SH-SY5Y (cell line): ENCODE measurements around the gene EVI2A.

Experiments used
- GATA2 ChIP-seq: IDR thresholded peaks from 2 replicates; pipeline ENCODE4 v1.6.1; 2011; ENCODE audit warnings: mild to moderate bottlenecking, low read depth, low read length
- GATA3 ChIP-seq: IDR thresholded peaks from 2 replicates; pipeline ENCODE4 v1.6.1; 2011; ENCODE audit warnings: low read depth, mild to moderate bottlenecking, low read length, moderate library complexity

- TF ChIP-seq GATA3 (no peak), GATA2 (no peak)
These were observed 13.8 kb downstream of the EVI2A start for GRCh38 chr17:31307640-31308039.
